A549 (cell line): Measurements from ENCODE around the gene SHLD1. TPM values are rescaled to one million over a fixed set of nuclear protein-coding genes. Genes with fewer than 3 reads are reported as not detected.
A peak's percentile ranks its signal among the peaks of the same experiment; 100 is the strongest.

Experiments used
- ATAC-seq, 2 experiments: fragments of 200-7000 bp in 1 of 2; fragments of >200 bp in 1 of 2; cut with Nextera tagmentation in 1 of 2; cut with Tn5 transposase in 1 of 2; 3 replicates each; pipeline versions ENCODE4 v1.8.0 to v1.9.1; 2018 to 2020; ENCODE audit warnings: mild to moderate bottlenecking in 1 of 2, moderate library complexity in 1 of 2
- CTCF ChIA-PET: fragments of 300-600 bp; sonication (Branson Sonifier 250); formaldehyde crosslinking; extraction: SDS; loops from one replicate; lab custom pipeline; 2021; ENCODE audit warnings: antibody characterized with exemption, inconsistent platforms; lab: Yijun Ruan, JAX
- POLR2A ChIA-PET: fragments of 350-600 bp; formaldehyde crosslinking; extraction: SDS; loops from one replicate; lab custom pipeline; 2021; ENCODE audit warnings: antibody characterized with exemption, inconsistent platforms; lab: Yijun Ruan, JAX
- DNase-seq, 2 experiments: peaks; one replicate each; pipeline versions ENCODE4 v3.0.0 to v3.0.0-alpha.2; 2011 to 2016; ENCODE audit warnings: low read depth in 1 of 2, low spot score in 1 of 2
- FAIRE-seq: peaks from 2 replicates; lab custom pipeline; 2011; peaks lifted over from hg19 to GRCh38; lab: Jason Lieb, UNC
- H3K27ac ChIP-seq, 2 experiments: fragments of >200 bp; sonication (Bioruptor Twin); formaldehyde crosslinking; 3 replicates each; pipeline ENCODE4 v1.5.1; 2016 to 2017
- H3K4me1 ChIP-seq: fragments of >200 bp; sonication (Bioruptor Twin); formaldehyde crosslinking; 3 replicates; pipeline ENCODE4 v1.6.1; 2016
- H3K4me2 ChIP-seq: fragments of >200 bp; sonication (Bioruptor Twin); formaldehyde crosslinking; 3 replicates; pipeline ENCODE4 v1.6.1; 2016
- H3K4me3 ChIP-seq: fragments of >200 bp; sonication (Bioruptor Twin); formaldehyde crosslinking; 3 replicates; pipeline ENCODE4 v1.5.1; 2016
- H3K9me3 ChIP-seq: fragments of >200 bp; sonication (Bioruptor Twin); formaldehyde crosslinking; 3 replicates; pipeline ENCODE4 v1.6.1; 2016
- BHLHE40 ChIP-seq: IDR thresholded peaks from 2 replicates; pipeline ENCODE4 v1.6.1; 2012; ENCODE audit warnings: low read depth, low read length, inconsistent platforms
- CBX8 ChIP-seq: fragments of 200-600 bp; sonication (generic); IDR thresholded peaks from 2 replicates; pipeline ENCODE4 v1.6.1; 2016
- EHF ChIP-seq: fragments of 250-450 bp; sonication (Bioruptor Pico); IDR thresholded peaks from 2 replicates; pipeline ENCODE4 v1.5.0; 2020; ENCODE audit warnings: mild to moderate bottlenecking
- EP300 ChIP-seq, 2 experiments: fragments of >200 bp; sonication (Bioruptor Twin); formaldehyde crosslinking; IDR thresholded peaks; 2 replicates in 1 of 2; 3 replicates in 1 of 2; pipeline ENCODE4 v1.6.1; 2016 to 2017
- HDAC2 ChIP-seq: fragments of 200-600 bp; sonication (generic); IDR thresholded peaks from 2 replicates; pipeline ENCODE4 v1.6.1; 2016
- HOXB13 ChIP-seq: fragments of 250-450 bp; sonication (Bioruptor Pico); IDR thresholded peaks from 2 replicates; pipeline ENCODE4 v1.5.0; 2020; ENCODE audit warnings: low read depth, mild to moderate bottlenecking, moderate library complexity
- HOXB5 ChIP-seq: fragments of 250-450 bp; sonication (Bioruptor Pico); IDR thresholded peaks from 2 replicates; pipeline ENCODE4 v1.5.0; 2020; ENCODE audit warnings: mild to moderate bottlenecking, moderate library complexity
- JUN ChIP-seq, 2 experiments: fragments of >200 bp; sonication (Bioruptor Twin); formaldehyde crosslinking; IDR thresholded peaks; 2 replicates in 1 of 2; 3 replicates in 1 of 2; pipeline ENCODE4 v1.6.1; 2016 to 2017
- KDM5A ChIP-seq: fragments of 200-600 bp; sonication (generic); IDR thresholded peaks from 2 replicates; pipeline ENCODE4 v1.6.1; 2016; ENCODE audit warnings: antibody characterized with exemption, mild to moderate bottlenecking
- MAFK ChIP-seq: fragments of 450-650 bp; IDR thresholded peaks from 2 replicates; pipeline ENCODE4 v1.6.1; 2014; ENCODE audit not compliant: partially characterized antibody
- MYC ChIP-seq: IDR thresholded peaks from 2 replicates; pipeline ENCODE4 v1.6.1; 2012; ENCODE audit warnings: mild to moderate bottlenecking, inconsistent platforms, low read length, improper control_type of control experiment, borderline replicate concordance
- POLR2AphosphoS2 ChIP-seq: conservative IDR thresholded peaks from 2 replicates; pipeline ENCODE4 v1.6.1; 2012; ENCODE audit warnings: low read length, improper control_type of control experiment, inconsistent platforms
- RARB ChIP-seq: fragments of 250-450 bp; sonication (Bioruptor Pico); IDR thresholded peaks from 2 replicates; pipeline ENCODE4 v1.8.0; 2021; ENCODE audit warnings: mild to moderate bottlenecking, moderate library complexity
- RCOR1 ChIP-seq: fragments of 150-350 bp; IDR thresholded peaks from 2 replicates; pipeline ENCODE4 v1.6.1; 2014; ENCODE audit warnings: antibody characterized with exemption, low read length, low read depth
- SREBF2 ChIP-seq: fragments of 450-650 bp; IDR thresholded peaks from 2 replicates; pipeline ENCODE4 v1.6.1; 2014; ENCODE audit warnings: mild to moderate bottlenecking, moderate library complexity
- ZC3H11A ChIP-seq: fragments of 450-650 bp; IDR thresholded peaks from 2 replicates; pipeline ENCODE4 v1.6.1; 2014; ENCODE audit warnings: antibody characterized with exemption, mild to moderate bottlenecking
- ZFP36 ChIP-seq: fragments of 450-650 bp; IDR thresholded peaks from 2 replicates; pipeline ENCODE4 v1.6.1; 2014; ENCODE audit warnings: borderline replicate concordance; ENCODE audit not compliant: partially characterized antibody
- ZNF302 ChIP-seq: fragments of 250-450 bp; sonication (Bioruptor Pico); IDR thresholded peaks from 2 replicates; pipeline ENCODE4 v1.9.0; 2021; ENCODE audit warnings: inconsistent platforms, mild to moderate bottlenecking, moderate library complexity
- ZSCAN20 ChIP-seq: fragments of 250-450 bp; sonication (Bioruptor Pico); IDR thresholded peaks from 2 replicates; pipeline ENCODE4 v1.8.0; 2022; ENCODE audit warnings: mild to moderate bottlenecking, moderate library complexity
- WGBS: methylation state at CpG from one replicate; pipeline ENCODE4 v1.1.6; 2017; ENCODE audit errors: missing lambda C conversion rate; 5-methylcytosine and 5-hydroxymethylcytosine counted together
- polyA plus RNA-seq, 4 experiments: library from polyadenylated mRNA; depleted of rRNA in 3 of 4; stranded (reverse); fragments of >200 nt; fragmentation: RNase III in 1 of 4; extraction: RNeasy Plus Mini Kit Qiagen cat#74134 plus additional on column Dnase treatment in 1 of 4; gene quantifications; 2 replicates in 3 of 4; 3 replicates in 1 of 4; pipeline ENCODE4 v1.2.3, GENCODE V29; 2011 to 2017
- TF ChIP-seq, protein P1 (sequence below): IDR thresholded peaks from 2 replicates; pipeline ENCODE4 v1.6.1; 2012
- TF ChIP-seq, protein P2 (sequence below): fragments of >200 bp; sonication (Bioruptor Twin); formaldehyde crosslinking; IDR thresholded peaks from 2 replicates; pipeline ENCODE4 v1.6.1; 2016
- TF ChIP-seq, protein P3 (sequence below): IDR thresholded peaks from 2 replicates; pipeline ENCODE4 v1.6.1; 2012; ENCODE audit warnings: low read depth, borderline replicate concordance
- TF ChIP-seq, protein P4 (sequence below): IDR thresholded peaks from 2 replicates; pipeline ENCODE4 v1.6.1; 2012

SHLD1 gene
- polyA plus RNA-seq, 2 of the 4 experiments (the other 2 are of a cell fraction) = 6.5 to 18.4 TPM

DNA sequence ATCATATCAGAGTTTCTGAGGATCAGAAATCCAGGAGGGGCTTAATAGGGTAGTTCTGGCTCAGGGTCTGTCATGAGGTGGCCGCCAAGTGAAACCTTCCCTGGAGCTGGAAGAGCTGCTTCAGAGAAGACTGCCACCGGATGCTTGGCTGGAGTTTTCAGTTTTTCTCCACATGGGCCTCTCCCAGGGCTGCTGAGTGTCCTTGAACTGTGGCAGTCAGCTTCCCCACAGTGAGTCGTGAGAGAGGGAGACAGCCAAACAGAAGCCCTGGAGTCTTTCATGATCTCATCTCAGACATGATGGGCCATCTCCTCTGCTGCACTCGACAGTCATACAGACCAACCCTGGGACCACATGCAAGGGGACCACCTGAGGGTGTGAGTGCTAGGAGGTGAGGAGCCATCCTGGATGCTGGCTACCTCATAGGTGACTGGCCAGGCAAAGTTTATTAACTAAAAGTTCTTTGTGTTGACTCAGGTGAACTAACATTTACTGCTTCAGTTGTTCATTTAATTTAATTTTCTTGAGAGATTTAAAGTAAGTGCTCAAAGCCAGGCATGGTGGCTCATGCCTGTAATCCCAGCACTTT is 71.5 kb downstream of the SHLD1 start:
- no peak for DNase-seq
- no peak; a peak in 2 of 6 replicates for ATAC-seq
- 65% methylated on average over 4 of the region's 4 CpGs for WGBS
- ChIA-PET POLR2A (no interaction called here), CTCF (interaction anchor here (1.0 to 2.1 kb wide), 5 partner anchors 18 to 293 kb away, joined by 3 to 6 read pairs (median 3); no protein-coding TSS in a partner anchor)
- Histone ChIP-seq H3K4me2 (no peak overlapping the region), H3K4me1 (peaks cover 15% of the 10 kb centered on the region), H3K4me3 (no peak overlapping the region), H3K9me3 (no peaks in the 10 kb centered on the region), H3K27ac (peak overlapping the region in 1 of 2 experiments; percentile 27; a peak in 1 of 6 replicates)
- TF ChIP-seq ZFP36 = no peak
- TF ChIP-seq, protein P1, sequence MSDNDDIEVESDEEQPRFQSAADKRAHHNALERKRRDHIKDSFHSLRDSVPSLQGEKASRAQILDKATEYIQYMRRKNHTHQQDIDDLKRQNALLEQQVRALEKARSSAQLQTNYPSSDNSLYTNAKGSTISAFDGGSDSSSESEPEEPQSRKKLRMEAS = no peak
- TF ChIP-seq MAFK = no peak
- no peak for TF ChIP-seq ZSCAN20
- TF ChIP-seq JUN (IDR thresholded peaks at IDR 0.05) = no peak
- no peak for TF ChIP-seq KDM5A
- no peak for TF ChIP-seq ZC3H11A
- TF ChIP-seq RCOR1 = no peak
- TF ChIP-seq EP300 (IDR thresholded peaks at IDR 0.05) = no peak
- no peak for TF ChIP-seq HOXB13 (CRISPR knock-in tag)
- TF ChIP-seq, protein P2, sequence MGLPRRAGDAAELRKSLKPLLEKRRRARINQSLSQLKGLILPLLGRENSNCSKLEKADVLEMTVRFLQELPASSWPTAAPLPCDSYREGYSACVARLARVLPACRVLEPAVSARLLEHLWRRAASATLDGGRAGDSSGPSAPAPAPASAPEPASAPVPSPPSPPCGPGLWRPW = no peak
- TF ChIP-seq HOXB5 (CRISPR knock-in tag) = no peak
- no peak for TF ChIP-seq CBX8
- FAIRE-seq = no peak

DNA sequence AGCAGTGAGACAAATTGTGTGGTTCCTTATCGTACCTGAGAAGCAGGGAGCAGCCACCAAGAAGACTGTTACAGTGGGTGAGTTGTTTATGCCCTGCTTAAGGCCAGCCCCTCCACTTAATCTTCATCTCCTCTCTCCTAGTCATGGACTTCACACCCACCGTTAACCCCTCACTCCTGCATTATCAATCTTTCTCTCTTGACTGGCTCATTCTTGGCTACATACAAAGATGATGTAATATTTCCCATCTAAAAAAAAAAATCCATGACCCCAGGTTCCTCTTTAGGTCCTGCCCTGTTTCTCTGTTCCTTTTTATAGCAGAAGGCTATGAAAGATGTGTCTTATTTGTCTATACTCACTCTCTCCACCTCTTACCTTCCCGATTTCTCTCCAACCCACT is 72.4 kb downstream of the SHLD1 start:
- TF ChIP-seq SREBF2 = no peak
- no peak for TF ChIP-seq BHLHE40
- TF ChIP-seq HOXB5 (CRISPR knock-in tag) = no peak
- no peak for TF ChIP-seq ZNF302
- TF ChIP-seq, protein P3, sequence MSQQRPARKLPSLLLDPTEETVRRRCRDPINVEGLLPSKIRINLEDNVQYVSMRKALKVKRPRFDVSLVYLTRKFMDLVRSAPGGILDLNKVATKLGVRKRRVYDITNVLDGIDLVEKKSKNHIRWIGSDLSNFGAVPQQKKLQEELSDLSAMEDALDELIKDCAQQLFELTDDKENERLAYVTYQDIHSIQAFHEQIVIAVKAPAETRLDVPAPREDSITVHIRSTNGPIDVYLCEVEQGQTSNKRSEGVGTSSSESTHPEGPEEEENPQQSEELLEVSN = no peak
- no peak for ATAC-seq
- WGBS = 88% methylated on average over 3 of the region's 3 CpGs

DNA sequence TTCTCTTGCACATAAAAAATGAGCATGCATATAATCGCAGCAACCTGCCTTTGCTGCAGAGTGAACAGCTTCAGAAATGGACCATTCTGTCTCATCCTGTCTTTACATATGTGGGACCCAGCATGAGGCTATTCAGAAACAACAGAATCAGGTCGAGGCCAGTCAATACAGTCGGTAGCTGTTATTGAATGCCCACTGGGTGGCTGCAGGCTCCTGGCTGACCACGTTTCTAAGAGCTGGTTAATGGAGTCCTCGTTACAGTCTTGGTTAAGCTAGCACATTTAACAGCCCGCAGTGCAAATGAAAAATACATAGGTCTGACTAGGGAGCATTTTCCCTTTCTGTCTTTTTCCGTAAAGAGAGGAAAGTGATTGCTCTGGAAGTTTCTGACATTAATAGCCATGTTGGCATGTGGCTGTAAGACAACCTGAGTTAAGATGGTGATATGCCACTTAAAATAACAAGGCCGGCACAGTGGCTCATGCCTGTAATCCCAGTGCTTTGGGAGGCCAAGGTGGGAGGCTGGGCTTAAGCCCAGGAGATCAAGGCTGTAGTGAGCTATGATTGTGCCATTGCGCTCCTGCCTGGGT is 75.0 kb downstream of the SHLD1 start:
- TF ChIP-seq RARB (CRISPR knock-in tag) (no peak), POLR2AphosphoS2 (no peak), RCOR1 (no peak), MYC (no peak), EHF (CRISPR knock-in tag) (no peak), HDAC2 (no peak)
- TF ChIP-seq, protein P4, sequence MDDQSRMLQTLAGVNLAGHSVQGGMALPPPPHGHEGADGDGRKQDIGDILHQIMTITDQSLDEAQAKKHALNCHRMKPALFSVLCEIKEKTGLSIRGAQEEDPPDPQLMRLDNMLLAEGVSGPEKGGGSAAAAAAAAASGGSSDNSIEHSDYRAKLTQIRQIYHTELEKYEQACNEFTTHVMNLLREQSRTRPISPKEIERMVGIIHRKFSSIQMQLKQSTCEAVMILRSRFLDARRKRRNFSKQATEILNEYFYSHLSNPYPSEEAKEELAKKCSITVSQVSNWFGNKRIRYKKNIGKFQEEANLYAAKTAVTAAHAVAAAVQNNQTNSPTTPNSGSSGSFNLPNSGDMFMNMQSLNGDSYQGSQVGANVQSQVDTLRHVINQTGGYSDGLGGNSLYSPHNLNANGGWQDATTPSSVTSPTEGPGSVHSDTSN = no peak
- TF ChIP-seq, all 56 proteins: peak for 0
- Histone ChIP-seq H3K9me3 (no peaks in the 10 kb centered on the region), H3K4me3 (no peak overlapping the region), H3K4me1 (peaks cover 15% of the 10 kb centered on the region), H3K27ac (no peak overlapping the region), H3K4me2 (no peak overlapping the region)
- WGBS = 63% methylated on average over 9 of the region's 9 CpGs
- DNase-seq (no peak), ATAC-seq (peak in 1 of 2 experiments; percentile 24; a peak in 1 of 6 replicates), FAIRE-seq (no peak)
- CTCF ChIA-PET = interaction anchor here (0.7 to 1.6 kb wide), 6 partner anchors 8 to 40 kb away, joined by 3 to 5 read pairs (median 3); no protein-coding TSS in a partner anchor
- POLR2A ChIA-PET = no interaction called here

More for the DNA sequence above, 72.4 kb downstream of the SHLD1 start:
- no peak overlapping the region for H3K4me3 ChIP-seq
- DNase-seq = no peak
- H3K27ac ChIP-seq = peak overlapping the region in 1 of 2 experiments; percentile 9; a peak in 2 of 6 replicates
- CTCF ChIA-PET = interaction anchor here (0.6 to 1.6 kb wide), 3 partner anchors 60 to 294 kb away, joined by 3 read pairs; no protein-coding TSS in a partner anchor
- H3K4me1 ChIP-seq = peaks cover 15% of the 10 kb centered on the region
- POLR2A ChIA-PET = no interaction called here
- H3K4me2 ChIP-seq = no peak overlapping the region; the same call in 2 of the 3 replicates
- no peaks in the 10 kb centered on the region for H3K9me3 ChIP-seq
- no peak for FAIRE-seq
